ENCODE measurements around the gene FBLN2.

The FBLN2 gene

DNA sequence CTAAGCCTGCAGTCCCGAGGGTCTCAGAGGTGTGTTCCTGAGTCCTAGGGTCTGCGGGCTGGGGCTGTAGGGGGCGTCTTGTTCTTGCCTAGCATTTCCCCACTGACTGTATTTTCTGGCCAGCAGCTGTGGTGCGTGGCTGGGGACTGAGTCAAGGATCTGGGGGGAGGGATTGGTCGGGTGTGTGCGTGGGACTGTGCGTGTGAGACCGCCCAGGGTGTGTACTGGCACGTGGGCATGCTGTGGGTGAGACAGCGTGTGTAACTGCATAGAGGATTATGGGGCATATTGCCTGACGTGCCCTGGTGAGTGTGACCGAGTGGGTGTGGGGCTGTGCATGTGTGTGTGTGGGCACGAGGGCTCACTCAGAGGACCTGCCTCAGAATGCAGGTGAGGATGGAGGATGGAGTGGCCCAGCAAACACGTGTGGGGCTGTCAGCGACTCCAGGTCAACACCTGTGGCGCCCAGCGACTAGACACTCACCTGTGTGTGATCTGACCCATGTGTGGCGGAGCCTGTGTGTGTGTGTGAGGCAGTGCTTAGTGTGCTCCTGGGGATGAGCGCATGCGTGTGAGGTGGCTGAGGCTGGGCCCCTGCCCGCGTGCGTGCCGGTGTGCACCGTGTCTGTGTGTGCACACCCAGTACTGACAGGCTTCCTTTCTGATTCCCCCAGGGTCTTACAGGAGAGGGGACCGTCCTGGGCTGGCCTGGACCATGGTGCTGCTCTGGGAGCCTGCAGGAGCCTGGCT is 20.9 kb downstream of the FBLN2 start:
- Mint-ChIP-seq H3K4me1 (peaks cover 61% of the 10 kb centered on the region), H3K36me3 (ENCODE audit: low read depth) (no peaks in the 10 kb centered on the region), H3K27ac (peak overlapping the region; percentile 34), H3K9me3 (no peaks in the 10 kb centered on the region), H3K4me3 (no peak overlapping the region), H3K27me3 (ENCODE audit: low read depth, poor library complexity) (no peaks in the 10 kb centered on the region)
- DNase-seq = no peak
- TF ChIP-seq, protein P1, sequence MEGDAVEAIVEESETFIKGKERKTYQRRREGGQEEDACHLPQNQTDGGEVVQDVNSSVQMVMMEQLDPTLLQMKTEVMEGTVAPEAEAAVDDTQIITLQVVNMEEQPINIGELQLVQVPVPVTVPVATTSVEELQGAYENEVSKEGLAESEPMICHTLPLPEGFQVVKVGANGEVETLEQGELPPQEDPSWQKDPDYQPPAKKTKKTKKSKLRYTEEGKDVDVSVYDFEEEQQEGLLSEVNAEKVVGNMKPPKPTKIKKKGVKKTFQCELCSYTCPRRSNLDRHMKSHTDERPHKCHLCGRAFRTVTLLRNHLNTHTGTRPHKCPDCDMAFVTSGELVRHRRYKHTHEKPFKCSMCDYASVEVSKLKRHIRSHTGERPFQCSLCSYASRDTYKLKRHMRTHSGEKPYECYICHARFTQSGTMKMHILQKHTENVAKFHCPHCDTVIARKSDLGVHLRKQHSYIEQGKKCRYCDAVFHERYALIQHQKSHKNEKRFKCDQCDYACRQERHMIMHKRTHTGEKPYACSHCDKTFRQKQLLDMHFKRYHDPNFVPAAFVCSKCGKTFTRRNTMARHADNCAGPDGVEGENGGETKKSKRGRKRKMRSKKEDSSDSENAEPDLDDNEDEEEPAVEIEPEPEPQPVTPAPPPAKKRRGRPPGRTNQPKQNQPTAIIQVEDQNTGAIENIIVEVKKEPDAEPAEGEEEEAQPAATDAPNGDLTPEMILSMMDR (IDR thresholded peaks at IDR 0.05) = no peak

GRCh38 chr3:13570391-13571194 is 21.7 kb downstream of the FBLN2 start:
- Mint-ChIP-seq H3K4me1 (peaks cover 61% of the 10 kb centered on the region), H3K36me3 (ENCODE audit: low read depth) (no peaks in the 10 kb centered on the region), H3K9me3 (no peaks in the 10 kb centered on the region), H3K4me3 (no peak overlapping the region), H3K27ac (no peak overlapping the region), H3K27me3 (ENCODE audit: low read depth, poor library complexity) (no peaks in the 10 kb centered on the region)
- TF ChIP-seq, protein P1 (IDR thresholded peaks at IDR 0.05) = no peak
- DNase-seq = no peak

DNA sequence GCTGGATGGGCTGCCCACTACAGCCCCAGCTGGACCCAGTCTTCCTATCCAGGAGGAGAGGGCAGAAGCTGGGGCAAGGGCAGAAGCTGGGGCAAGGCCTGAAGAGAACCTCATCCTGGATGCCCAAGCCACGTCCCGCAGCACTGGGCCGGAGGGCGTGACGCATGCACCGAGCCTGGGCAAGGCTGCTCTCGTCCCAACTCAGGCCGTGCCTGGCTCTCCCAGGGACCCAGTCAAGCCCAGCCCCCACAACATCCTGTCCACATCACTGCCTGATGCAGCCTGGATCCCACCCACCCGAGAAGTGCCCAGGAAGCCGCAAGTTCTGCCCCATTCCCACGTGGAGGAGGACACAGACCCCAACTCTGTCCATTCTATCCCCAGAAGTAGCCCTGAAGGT is 22.3 kb downstream of the FBLN2 start:
- Mint-ChIP-seq H3K27ac (no peak overlapping the region), H3K9me3 (no peaks in the 10 kb centered on the region), H3K36me3 (ENCODE audit: low read depth) (no peaks in the 10 kb centered on the region), H3K4me1 (peaks cover 61% of the 10 kb centered on the region), H3K4me3 (no peak overlapping the region), H3K27me3 (ENCODE audit: low read depth, poor library complexity) (no peaks in the 10 kb centered on the region)
- DNase-seq = no peak
- TF ChIP-seq, protein P1 (IDR thresholded peaks at IDR 0.05) = no peak

- Mint-ChIP-seq H3K36me3 (ENCODE audit: low read depth) (no peaks in the 10 kb centered on the region), H3K27ac (no peak overlapping the region), H3K27me3 (ENCODE audit: low read depth, poor library complexity) (no peaks in the 10 kb centered on the region), H3K9me3 (no peaks in the 10 kb centered on the region), H3K4me1 (peaks cover 59% of the 10 kb centered on the region), H3K4me3 (no peak overlapping the region)
- TF ChIP-seq, protein P1 (IDR thresholded peaks at IDR 0.05) = no peak
- DNase-seq = no peak
These were observed 23.2 kb downstream of the FBLN2 start for GRCh38 chr3:13571831-13572750.

- Mint-ChIP-seq H3K4me3 (no peak overlapping the region), H3K4me1 (peaks cover 59% of the 10 kb centered on the region), H3K36me3 (ENCODE audit: low read depth) (no peaks in the 10 kb centered on the region), H3K27me3 (ENCODE audit: low read depth, poor library complexity) (peaks cover 5% of the 10 kb centered on the region), H3K27ac (peak overlapping the region; percentile 69), H3K9me3 (no peaks in the 10 kb centered on the region)
- TF ChIP-seq, protein P1 (IDR thresholded peaks at IDR 0.05) = no peak
- DNase-seq = no peak
These were observed 24.1 kb downstream of the FBLN2 start for GRCh38 chr3:13572926-13573623.

All from nephron progenitor cell (in vitro differentiated cells).